ENCODE data around the gene TMEM150B. TPM values are rescaled to one million over a fixed set of nuclear protein-coding genes. Genes with fewer than 3 reads are reported as not detected.

The TMEM150B gene
- total and polyA plus RNA-seq, 2 donors (not counting 1 experiment from before 2014, with no cell fraction given) = not detected

DNA sequence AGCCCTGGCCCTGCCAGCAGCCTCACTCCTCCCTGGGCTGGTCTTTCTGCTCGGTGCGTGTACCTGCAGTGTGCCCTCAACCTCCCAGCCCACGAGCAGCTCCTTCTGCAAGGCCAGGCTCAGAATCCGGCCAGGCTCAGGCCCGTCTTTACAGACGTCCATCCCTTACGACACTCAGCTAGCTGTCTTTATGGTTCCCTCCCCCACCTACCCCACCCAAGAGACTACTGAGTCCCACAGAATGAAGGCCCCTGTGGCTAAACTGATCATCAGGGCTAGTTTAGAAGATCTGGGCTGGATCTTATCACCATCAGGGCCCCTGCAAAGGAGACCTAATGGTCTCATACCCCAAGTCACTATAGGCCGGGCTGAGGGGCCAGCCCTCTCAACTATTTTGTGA, 10.7 kb downstream of the TMEM150B start:
- TF ChIP-seq, protein P1, sequence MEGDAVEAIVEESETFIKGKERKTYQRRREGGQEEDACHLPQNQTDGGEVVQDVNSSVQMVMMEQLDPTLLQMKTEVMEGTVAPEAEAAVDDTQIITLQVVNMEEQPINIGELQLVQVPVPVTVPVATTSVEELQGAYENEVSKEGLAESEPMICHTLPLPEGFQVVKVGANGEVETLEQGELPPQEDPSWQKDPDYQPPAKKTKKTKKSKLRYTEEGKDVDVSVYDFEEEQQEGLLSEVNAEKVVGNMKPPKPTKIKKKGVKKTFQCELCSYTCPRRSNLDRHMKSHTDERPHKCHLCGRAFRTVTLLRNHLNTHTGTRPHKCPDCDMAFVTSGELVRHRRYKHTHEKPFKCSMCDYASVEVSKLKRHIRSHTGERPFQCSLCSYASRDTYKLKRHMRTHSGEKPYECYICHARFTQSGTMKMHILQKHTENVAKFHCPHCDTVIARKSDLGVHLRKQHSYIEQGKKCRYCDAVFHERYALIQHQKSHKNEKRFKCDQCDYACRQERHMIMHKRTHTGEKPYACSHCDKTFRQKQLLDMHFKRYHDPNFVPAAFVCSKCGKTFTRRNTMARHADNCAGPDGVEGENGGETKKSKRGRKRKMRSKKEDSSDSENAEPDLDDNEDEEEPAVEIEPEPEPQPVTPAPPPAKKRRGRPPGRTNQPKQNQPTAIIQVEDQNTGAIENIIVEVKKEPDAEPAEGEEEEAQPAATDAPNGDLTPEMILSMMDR (conservative IDR thresholded peaks at IDR 0.05 in 1 of 2, IDR thresholded peaks at IDR 0.05 in 1 of 2; ENCODE audit: low read depth in 1 of 2, low read length in 2 of 2) = no peak
- no peak for TF ChIP-seq EZH2 (IDR thresholded peaks at IDR 0.05; ENCODE audit: low read length, missing control alignments)
- H2AFZ ChIP-seq (ENCODE audit: low read length) = no peak overlapping the region
- H3K9me3 ChIP-seq (ENCODE audit: control insufficient read depth, insufficient read depth, low read depth, low read length) = no peaks in the 10 kb centered on the region
- no peak overlapping the region for H3K4me2 ChIP-seq (ENCODE audit: extremely low read depth, insufficient read depth, low read length)
- no peaks in the 10 kb centered on the region for H3K27me3 ChIP-seq (ENCODE audit: control insufficient read depth, insufficient read depth, low read length)
- no peak overlapping the region for H3K27ac ChIP-seq (ENCODE audit: insufficient read depth, low read length)
- no peak for DNase-seq (ENCODE audit: low read depth in 2 of 2)
- no peaks in the 10 kb centered on the region for H3K79me2 ChIP-seq (ENCODE audit: control insufficient read depth, insufficient read depth, low read length)
- H3K4me1 ChIP-seq (ENCODE audit: control insufficient read depth, extremely low read depth, insufficient read depth, low read length) = no peaks in the 10 kb centered on the region
- H3K4me3 ChIP-seq (replicated peaks in 1 of 4; ENCODE audit: control extremely low read depth in 1 of 4, insufficient read depth in 1 of 4, low read depth in 3 of 4, low read length in 4 of 4) = no peak overlapping the region
- H3K9ac ChIP-seq (ENCODE audit: insufficient read depth, low read length) = no peak overlapping the region
- H4K20me1 ChIP-seq (ENCODE audit: control insufficient read depth, extremely low read depth, insufficient read depth, low read length) = no peaks in the 10 kb centered on the region
- no peaks in the 10 kb centered on the region for H3K36me3 ChIP-seq (ENCODE audit: control insufficient read depth, insufficient read depth, low read length)

GRCh38 chr19:55312621-55313512, 12.3 kb downstream of the TMEM150B start:
- H3K4me2 ChIP-seq (ENCODE audit: extremely low read depth, insufficient read depth, low read length) = no peak overlapping the region
- H3K9ac ChIP-seq (ENCODE audit: insufficient read depth, low read length) = no peak overlapping the region
- H3K79me2 ChIP-seq (ENCODE audit: control insufficient read depth, insufficient read depth, low read length) = no peaks in the 10 kb centered on the region
- H2AFZ ChIP-seq (ENCODE audit: low read length) = no peak overlapping the region
- H3K27me3 ChIP-seq (ENCODE audit: control insufficient read depth, insufficient read depth, low read length) = no peaks in the 10 kb centered on the region
- no peak overlapping the region for H3K4me3 ChIP-seq (replicated peaks in 1 of 4; ENCODE audit: control extremely low read depth in 1 of 4, insufficient read depth in 1 of 4, low read depth in 3 of 4, low read length in 4 of 4)
- H3K9me3 ChIP-seq (ENCODE audit: control insufficient read depth, insufficient read depth, low read depth, low read length) = no peaks in the 10 kb centered on the region
- no peaks in the 10 kb centered on the region for H3K4me1 ChIP-seq (ENCODE audit: control insufficient read depth, extremely low read depth, insufficient read depth, low read length)
- no peaks in the 10 kb centered on the region for H4K20me1 ChIP-seq (ENCODE audit: control insufficient read depth, extremely low read depth, insufficient read depth, low read length)
- H3K27ac ChIP-seq (ENCODE audit: insufficient read depth, low read length) = no peak overlapping the region
- TF ChIP-seq, protein P1 (conservative IDR thresholded peaks at IDR 0.05 in 1 of 2, IDR thresholded peaks at IDR 0.05 in 1 of 2; ENCODE audit: low read depth in 1 of 2, low read length in 2 of 2) = no peak
- no peak for TF ChIP-seq EZH2 (IDR thresholded peaks at IDR 0.05; ENCODE audit: low read length, missing control alignments)
- no peaks in the 10 kb centered on the region for H3K36me3 ChIP-seq (ENCODE audit: control insufficient read depth, insufficient read depth, low read length)
- no peak for DNase-seq (ENCODE audit: low read depth in 2 of 2)

DNA sequence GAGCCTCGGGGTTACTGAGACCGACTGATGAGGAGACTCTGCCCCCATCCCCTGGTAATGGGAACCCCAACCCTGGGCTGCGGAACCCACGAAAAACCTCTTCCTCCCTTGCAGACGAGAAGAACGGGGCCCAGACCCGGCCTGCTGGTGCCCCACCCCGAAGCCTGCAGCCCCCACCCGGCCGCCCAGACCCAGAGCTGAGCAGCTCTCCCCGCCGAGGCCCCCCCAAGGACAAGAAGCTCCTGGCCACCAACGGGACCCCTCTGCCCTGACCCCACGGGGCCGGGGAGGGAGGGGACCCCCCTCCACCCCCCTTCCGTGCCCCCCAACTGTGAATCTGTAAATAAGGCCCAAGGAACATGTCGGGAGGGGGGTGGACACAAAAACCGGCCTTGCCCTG, 13.3 kb downstream of the TMEM150B start:
- Histone ChIP-seq H2AFZ (ENCODE audit: low read length) (no peak overlapping the region), H3K79me2 (ENCODE audit: control insufficient read depth, insufficient read depth, low read length) (no peaks in the 10 kb centered on the region), H4K20me1 (ENCODE audit: control insufficient read depth, extremely low read depth, insufficient read depth, low read length) (no peaks in the 10 kb centered on the region), H3K9ac (ENCODE audit: insufficient read depth, low read length) (no peak overlapping the region), H3K9me3 (ENCODE audit: control insufficient read depth, insufficient read depth, low read depth, low read length) (no peaks in the 10 kb centered on the region), H3K4me1 (ENCODE audit: control insufficient read depth, extremely low read depth, insufficient read depth, low read length) (no peaks in the 10 kb centered on the region), H3K4me3 (replicated peaks in 1 of 4; ENCODE audit: control extremely low read depth in 1 of 4, insufficient read depth in 1 of 4, low read depth in 3 of 4, low read length in 4 of 4) (no peak overlapping the region), H3K4me2 (ENCODE audit: extremely low read depth, insufficient read depth, low read length) (no peak overlapping the region), H3K27ac (ENCODE audit: insufficient read depth, low read length) (no peak overlapping the region), H3K36me3 (ENCODE audit: control insufficient read depth, insufficient read depth, low read length) (peaks cover 1% of the 10 kb centered on the region), H3K27me3 (ENCODE audit: control insufficient read depth, insufficient read depth, low read length) (no peaks in the 10 kb centered on the region)
- no peak for DNase-seq (ENCODE audit: low read depth in 2 of 2)
- no peak for TF ChIP-seq EZH2 (IDR thresholded peaks at IDR 0.05; ENCODE audit: low read length, missing control alignments)
- TF ChIP-seq, protein P1 (conservative IDR thresholded peaks at IDR 0.05 in 1 of 2, IDR thresholded peaks at IDR 0.05 in 1 of 2; ENCODE audit: low read depth in 1 of 2, low read length in 2 of 2) = no peak

All from fibroblast of lung (primary cell).